SK-N-SH treated with all-trans-retinoic acid at 6 μM for 48 hours (cell line): ENCODE data around the gene ASB13.
"Not testable (repeated sequence)": the region's sequence is repeated elsewhere in the genome, so short reads cannot be mapped to it uniquely, and the experiment has no call there.

Source experiments
- ATAC-seq: fragments of 200-7000 bp; cut with Tn5 transposase; 3 replicates; pipeline ENCODE4 v1.9.1; 2020; ENCODE audit warnings: mild to moderate bottlenecking, moderate library complexity
- ARNTL ChIP-seq: fragments of 450-650 bp; formaldehyde crosslinking; IDR thresholded peaks from 2 replicates; pipeline ENCODE4 v1.5.0; 2020; ENCODE audit warnings: low read depth, mild to moderate bottlenecking, moderate library complexity, borderline replicate concordance
- CSDC2 ChIP-seq: fragments of 250-450 bp; sonication (Bioruptor Pico); IDR thresholded peaks from 2 replicates; pipeline ENCODE4 v1.5.0; 2020; ENCODE audit warnings: mild to moderate bottlenecking, moderate library complexity
- ESRRG ChIP-seq: fragments of 250-450 bp; sonication (Bioruptor Pico); IDR thresholded peaks from 2 replicates; pipeline ENCODE4 v1.6.1; 2021; ENCODE audit warnings: mild to moderate bottlenecking
- GLIS3 ChIP-seq: fragments of 250-450 bp; sonication (Bioruptor Pico); IDR thresholded peaks from 2 replicates; pipeline ENCODE4 v1.5.0; 2020; ENCODE audit warnings: mild to moderate bottlenecking, moderate library complexity
- ISL1 ChIP-seq: fragments of 250-450 bp; sonication (Bioruptor Pico); IDR thresholded peaks from 2 replicates; pipeline ENCODE4 v2.1.2; 2022; ENCODE audit warnings: mild to moderate bottlenecking, moderate library complexity
- OSR1 ChIP-seq: fragments of 250-450 bp; sonication (Bioruptor Pico); IDR thresholded peaks from 2 replicates; pipeline ENCODE4 v1.8.0; 2022; ENCODE audit warnings: moderate library complexity, mild to moderate bottlenecking, inconsistent platforms
- RARB ChIP-seq: fragments of 250-450 bp; sonication (Bioruptor Pico); IDR thresholded peaks from 2 replicates; pipeline ENCODE4 v1.8.0; 2021; ENCODE audit warnings: mild to moderate bottlenecking, moderate library complexity
- SNAI2 ChIP-seq: fragments of 250-450 bp; sonication (Bioruptor Pico); IDR thresholded peaks from 2 replicates; pipeline ENCODE4 v1.5.0; 2020; ENCODE audit warnings: mild to moderate bottlenecking, moderate library complexity
- TCF4 ChIP-seq: fragments of 250-450 bp; sonication (Bioruptor Pico); IDR thresholded peaks from 2 replicates; pipeline ENCODE4 v1.8.0; 2021; ENCODE audit warnings: mild to moderate bottlenecking, moderate library complexity, borderline replicate concordance
- TOX ChIP-seq: fragments of 250-450 bp; sonication (Bioruptor Pico); IDR thresholded peaks from 2 replicates; pipeline ENCODE4 v1.8.0; 2021; ENCODE audit warnings: mild to moderate bottlenecking, moderate library complexity, borderline replicate concordance
- ZC3H10 ChIP-seq: fragments of 250-450 bp; sonication (Bioruptor Pico); IDR thresholded peaks from 2 replicates; pipeline ENCODE4 v1.5.1; 2021; ENCODE audit warnings: mild to moderate bottlenecking, moderate library complexity
- ZFP3 ChIP-seq: fragments of 250-450 bp; sonication (Bioruptor Pico); IDR thresholded peaks from 2 replicates; pipeline ENCODE4 v1.5.0; 2020; ENCODE audit warnings: mild to moderate bottlenecking, moderate library complexity
- ZFP30 ChIP-seq: fragments of 450-650 bp; formaldehyde crosslinking; IDR thresholded peaks from 2 replicates; pipeline ENCODE4 v1.5.0; 2022; ENCODE audit warnings: mild to moderate bottlenecking, moderate library complexity
- ZNF565 ChIP-seq: fragments of 450-650 bp; formaldehyde crosslinking; conservative IDR thresholded peaks from 2 replicates; pipeline ENCODE4 v1.5.0; 2020; ENCODE audit warnings: low read depth, mild to moderate bottlenecking, moderate library complexity
- ZNF70 ChIP-seq: fragments of 450-650 bp; formaldehyde crosslinking; IDR thresholded peaks from 2 replicates; pipeline ENCODE4 v1.5.0; 2020; ENCODE audit warnings: mild to moderate bottlenecking, moderate library complexity
- ZNF8 ChIP-seq: fragments of 450-650 bp; formaldehyde crosslinking; IDR thresholded peaks from 2 replicates; pipeline ENCODE4 v1.5.0; 2020; ENCODE audit warnings: mild to moderate bottlenecking, moderate library complexity
- TF ChIP-seq, protein P1 (sequence below): fragments of 250-450 bp; sonication (Bioruptor Pico); IDR thresholded peaks from 2 replicates; pipeline ENCODE4 v1.5.1; 2021; ENCODE audit warnings: mild to moderate bottlenecking, moderate library complexity
- TF ChIP-seq, protein P2 (sequence below): fragments of 250-450 bp; sonication (Bioruptor Pico); IDR thresholded peaks from 2 replicates; pipeline ENCODE4 v1.8.0; 2020; ENCODE audit warnings: mild to moderate bottlenecking, moderate library complexity, borderline replicate concordance
- TF ChIP-seq, protein P3 (sequence below): fragments of 250-450 bp; sonication (Bioruptor Pico); IDR thresholded peaks from 2 replicates; pipeline ENCODE4 v1.5.1; 2020; ENCODE audit warnings: low read depth, mild to moderate bottlenecking, moderate library complexity

ASB13 gene

DNA sequence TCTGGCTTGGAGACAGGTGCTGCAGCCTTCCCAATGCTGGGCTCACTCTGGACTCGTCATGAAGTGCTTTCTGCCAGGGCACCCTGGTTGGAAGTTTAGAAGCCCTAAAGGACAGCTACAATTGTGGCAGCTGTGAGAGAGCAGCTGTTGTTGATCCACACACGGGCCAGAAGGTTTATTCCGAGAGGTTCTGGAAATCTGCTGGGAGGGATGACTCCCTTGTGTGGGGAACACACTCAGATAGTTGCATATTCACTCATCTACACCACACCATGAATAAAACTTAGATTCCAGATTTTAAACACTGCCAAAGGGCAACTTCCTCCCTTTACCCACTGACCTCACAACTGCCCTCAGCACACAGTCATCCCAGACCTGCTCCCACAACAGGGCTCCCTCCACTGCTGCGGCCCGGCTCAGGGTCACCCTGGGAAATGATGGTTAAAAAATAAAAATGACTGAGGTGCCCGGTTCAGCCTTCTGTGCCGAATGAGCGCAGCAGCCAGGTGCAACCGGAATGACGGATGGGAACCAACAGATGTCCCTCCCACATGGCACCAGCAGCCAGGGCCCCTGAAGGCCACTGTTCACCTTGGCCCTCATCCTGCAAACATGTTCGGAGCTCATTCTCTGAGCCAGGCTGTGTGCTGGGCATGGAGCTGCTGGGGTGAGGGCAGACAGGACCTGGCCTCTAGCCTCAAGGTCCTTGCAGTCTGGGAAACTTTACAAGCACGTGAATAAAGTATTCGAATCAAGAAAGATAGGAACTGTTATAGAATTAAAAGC lies 40.2 kb downstream of the ASB13 start:
- ATAC-seq: no peak
- TF ChIP-seq ZC3H10 (CRISPR knock-in tag) (no peak), RARB (CRISPR knock-in tag) (no peak), ISL1 (CRISPR knock-in tag) (no peak), ZFP30 (CRISPR knock-in tag) (no peak), ZNF70 (no peak), ZFP3 (CRISPR knock-in tag) (no peak), SNAI2 (CRISPR knock-in tag) (no peak)
- TF ChIP-seq, protein P1, sequence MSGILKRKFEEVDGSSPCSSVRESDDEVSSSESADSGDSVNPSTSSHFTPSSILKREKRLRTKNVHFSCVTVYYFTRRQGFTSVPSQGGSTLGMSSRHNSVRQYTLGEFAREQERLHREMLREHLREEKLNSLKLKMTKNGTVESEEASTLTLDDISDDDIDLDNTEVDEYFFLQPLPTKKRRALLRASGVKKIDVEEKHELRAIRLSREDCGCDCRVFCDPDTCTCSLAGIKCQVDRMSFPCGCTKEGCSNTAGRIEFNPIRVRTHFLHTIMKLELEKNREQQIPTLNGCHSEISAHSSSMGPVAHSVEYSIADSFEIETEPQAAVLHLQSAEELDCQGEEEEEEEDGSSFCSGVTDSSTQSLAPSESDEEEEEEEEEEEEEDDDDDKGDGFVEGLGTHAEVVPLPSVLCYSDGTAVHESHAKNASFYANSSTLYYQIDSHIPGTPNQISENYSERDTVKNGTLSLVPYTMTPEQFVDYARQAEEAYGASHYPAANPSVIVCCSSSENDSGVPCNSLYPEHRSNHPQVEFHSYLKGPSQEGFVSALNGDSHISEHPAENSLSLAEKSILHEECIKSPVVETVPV (CRISPR knock-in tag): no peak

DNA sequence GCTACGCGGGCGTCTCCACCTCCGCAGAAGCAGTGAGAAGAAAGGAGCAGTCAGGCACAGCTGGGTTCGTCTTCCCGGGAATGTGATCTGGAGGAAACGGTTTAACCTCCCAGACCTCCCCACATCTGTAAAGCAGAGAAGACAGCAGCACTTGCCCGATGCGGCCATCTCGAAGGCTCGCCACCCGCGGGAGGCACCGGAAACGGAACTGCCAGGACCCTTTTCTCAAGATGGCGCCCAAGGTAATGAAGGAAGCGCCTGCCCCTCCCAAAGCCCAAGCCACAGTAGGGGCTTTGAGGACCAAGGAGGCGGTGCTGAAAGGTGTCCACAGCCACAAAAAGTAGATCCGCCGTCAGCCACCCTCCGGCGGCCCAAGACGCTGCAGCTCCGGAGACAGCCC lies 41.7 kb downstream of the ASB13 start:
- ATAC-seq: no peak
- no peak for TF ChIP-seq OSR1 (CRISPR knock-in tag)
- TF ChIP-seq TOX (CRISPR knock-in tag): no peak
- TF ChIP-seq TCF4 (CRISPR knock-in tag): no peak
- TF ChIP-seq, protein P2, sequence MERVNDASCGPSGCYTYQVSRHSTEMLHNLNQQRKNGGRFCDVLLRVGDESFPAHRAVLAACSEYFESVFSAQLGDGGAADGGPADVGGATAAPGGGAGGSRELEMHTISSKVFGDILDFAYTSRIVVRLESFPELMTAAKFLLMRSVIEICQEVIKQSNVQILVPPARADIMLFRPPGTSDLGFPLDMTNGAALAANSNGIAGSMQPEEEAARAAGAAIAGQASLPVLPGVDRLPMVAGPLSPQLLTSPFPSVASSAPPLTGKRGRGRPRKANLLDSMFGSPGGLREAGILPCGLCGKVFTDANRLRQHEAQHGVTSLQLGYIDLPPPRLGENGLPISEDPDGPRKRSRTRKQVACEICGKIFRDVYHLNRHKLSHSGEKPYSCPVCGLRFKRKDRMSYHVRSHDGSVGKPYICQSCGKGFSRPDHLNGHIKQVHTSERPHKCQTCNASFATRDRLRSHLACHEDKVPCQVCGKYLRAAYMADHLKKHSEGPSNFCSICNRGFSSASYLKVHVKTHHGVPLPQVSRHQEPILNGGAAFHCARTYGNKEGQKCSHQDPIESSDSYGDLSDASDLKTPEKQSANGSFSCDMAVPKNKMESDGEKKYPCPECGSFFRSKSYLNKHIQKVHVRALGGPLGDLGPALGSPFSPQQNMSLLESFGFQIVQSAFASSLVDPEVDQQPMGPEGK (CRISPR knock-in tag): no peak
- no peak for TF ChIP-seq ZNF565
- TF ChIP-seq ZFP3 (CRISPR knock-in tag): no peak
- no peak for TF ChIP-seq ZNF8 (CRISPR knock-in tag)
- TF ChIP-seq ARNTL: no peak
- TF ChIP-seq ISL1 (CRISPR knock-in tag): no peak
- TF ChIP-seq, protein P3, sequence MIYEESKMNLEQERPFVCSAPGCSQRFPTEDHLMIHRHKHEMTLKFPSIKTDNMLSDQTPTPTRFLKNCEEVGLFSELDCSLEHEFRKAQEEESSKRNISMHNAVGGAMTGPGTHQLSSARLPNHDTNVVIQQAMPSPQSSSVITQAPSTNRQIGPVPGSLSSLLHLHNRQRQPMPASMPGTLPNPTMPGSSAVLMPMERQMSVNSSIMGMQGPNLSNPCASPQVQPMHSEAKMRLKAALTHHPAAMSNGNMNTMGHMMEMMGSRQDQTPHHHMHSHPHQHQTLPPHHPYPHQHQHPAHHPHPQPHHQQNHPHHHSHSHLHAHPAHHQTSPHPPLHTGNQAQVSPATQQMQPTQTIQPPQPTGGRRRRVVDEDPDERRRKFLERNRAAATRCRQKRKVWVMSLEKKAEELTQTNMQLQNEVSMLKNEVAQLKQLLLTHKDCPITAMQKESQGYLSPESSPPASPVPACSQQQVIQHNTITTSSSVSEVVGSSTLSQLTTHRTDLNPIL (CRISPR knock-in tag): no peak

DNA sequence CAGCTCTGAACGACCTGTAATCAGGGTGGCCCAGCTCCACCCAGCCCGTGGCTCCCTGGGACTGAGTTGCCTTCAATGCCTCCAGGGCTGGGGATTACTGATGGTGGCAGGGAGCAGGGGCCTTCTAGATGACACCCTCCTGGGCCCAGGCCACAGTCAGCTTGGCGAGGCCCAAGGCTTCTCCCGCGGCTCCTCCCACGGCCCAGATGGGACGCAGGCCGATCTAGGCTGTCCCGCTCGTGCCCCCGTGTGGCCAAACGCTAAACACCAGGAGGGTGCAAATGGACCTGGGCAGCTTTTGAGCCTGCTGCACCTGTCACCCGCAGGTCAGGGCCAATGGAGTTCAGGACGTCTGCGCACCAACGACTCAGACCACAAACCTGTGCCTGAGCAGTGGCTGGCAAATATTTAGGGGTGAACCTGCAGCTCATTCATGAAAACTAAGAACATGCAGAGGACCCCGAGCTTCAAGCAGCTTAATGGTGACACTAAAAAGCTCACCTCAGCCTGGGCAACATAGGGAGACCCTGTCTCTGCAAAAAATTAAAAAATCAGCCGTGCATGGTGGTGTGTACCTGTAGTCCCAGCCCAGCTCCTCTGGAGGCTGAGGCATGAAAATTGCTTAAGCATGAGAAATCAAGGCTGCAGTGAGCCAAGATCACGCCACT lies 43.2 kb downstream of the ASB13 start:
- ATAC-seq: peak; percentile 99
- TF ChIP-seq CSDC2 (CRISPR knock-in tag) (no peak), GLIS3 (no peak), SNAI2 (CRISPR knock-in tag) (0 out of 2 replicates have a peak, but pooled peaks have one; percentile 33), TCF4 (CRISPR knock-in tag) (peak; percentile 28; the same call in 1 of the 2 replicates)

DNA sequence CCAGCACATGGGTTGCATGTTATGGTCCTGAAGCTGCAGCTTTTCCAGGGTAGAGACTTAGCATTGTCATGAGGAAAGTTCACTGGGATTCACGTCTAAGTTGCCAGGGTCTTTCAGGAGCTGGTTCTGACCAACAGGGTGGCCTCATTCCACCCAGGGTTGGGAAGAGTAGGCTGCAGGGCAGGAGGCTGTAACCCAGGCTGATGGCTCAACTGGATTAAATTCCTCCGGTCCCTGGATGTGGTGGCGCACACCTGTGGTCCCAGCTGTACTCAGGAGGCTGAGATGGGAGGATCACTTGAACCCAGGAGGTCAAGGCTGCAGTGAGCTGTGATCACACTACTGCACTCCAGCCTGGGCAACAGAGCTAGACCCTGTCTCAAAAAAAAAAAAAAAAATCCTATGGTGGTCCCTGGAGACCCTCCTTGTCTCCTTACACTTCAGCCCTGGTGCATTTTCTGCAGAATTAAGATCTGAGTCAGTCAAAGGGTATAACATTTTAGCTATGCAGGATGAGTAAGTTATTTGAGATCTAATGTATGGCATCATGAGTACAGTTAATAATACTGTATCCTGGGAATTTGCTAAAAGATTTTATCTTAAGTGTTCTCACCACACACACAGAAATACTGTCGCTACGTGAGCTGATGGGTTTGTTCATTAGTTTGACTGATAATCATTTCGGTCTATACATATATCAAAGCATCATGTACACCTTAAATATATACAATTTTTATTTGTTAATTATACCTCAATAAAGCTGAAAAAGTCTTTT lies 44.0 kb downstream of the ASB13 start:
- ATAC-seq: peak; percentile 30; the same call in 2 of the 3 replicates
- TF ChIP-seq ZNF565: no peak
- TF ChIP-seq ARNTL: no peak
- TF ChIP-seq TOX (CRISPR knock-in tag): no peak
- TF ChIP-seq ESRRG (CRISPR knock-in tag): no peak
- TF ChIP-seq ZC3H10 (CRISPR knock-in tag): no peak
- no peak for TF ChIP-seq ISL1 (CRISPR knock-in tag)
- TF ChIP-seq ZNF8 (CRISPR knock-in tag): no peak
- no peak for TF ChIP-seq CSDC2 (CRISPR knock-in tag)

DNA sequence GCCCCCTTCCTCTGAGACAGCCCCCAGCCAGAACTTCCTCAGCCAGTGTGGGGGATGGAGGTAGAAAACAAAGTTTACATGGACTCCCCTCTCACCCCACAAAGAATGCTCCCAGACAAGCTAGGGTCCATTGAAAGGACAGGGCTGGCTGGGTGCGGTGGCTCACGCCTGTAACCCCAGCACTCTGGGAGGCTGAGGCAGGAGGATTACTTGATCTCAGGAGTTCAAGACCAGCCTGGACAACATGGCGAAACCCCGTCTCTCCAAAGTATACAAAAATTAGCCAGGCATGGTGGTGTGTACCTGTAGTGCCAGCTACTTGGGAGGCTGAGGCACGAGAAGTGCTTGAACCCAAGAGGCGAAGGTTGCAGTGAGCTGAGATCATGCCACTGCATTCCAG lies 45.0 kb downstream of the ASB13 start:
- not testable (repeated sequence) for ATAC-seq
